ENCODE measurements around the gene RERG.
"Not testable (repeated sequence)": the region's sequence is repeated elsewhere in the genome, so short reads cannot be mapped to it uniquely, and the experiment has no call there.

The RERG gene

GRCh38 chr12:15227004-15227679 is 5.9 kb upstream of the RERG start:
- peak; percentile 65 for DNase-seq
- H3K27ac ChIP-seq: no peak overlapping the region
- H3K36me3 ChIP-seq (replicated peaks): no peaks in the 10 kb centered on the region
- in situ Hi-C loops (cut with HindIII; ENCODE audit: low pct_ligation_motif_present, low sequenced_read_pairs): no loop called here
- H3K27me3 ChIP-seq (replicated peaks): peaks cover 2% of the 10 kb centered on the region
- peak; percentile 89 for TF ChIP-seq CTCF (IDR thresholded peaks at IDR 0.05; ENCODE audit: low read depth, low read length, missing control alignments)
- no peak overlapping the region for H3K4me3 ChIP-seq (ENCODE audit: low read depth, low read length)

GRCh38 chr12:15225863-15226218 is 4.6 kb upstream of the RERG start:
- H3K27ac ChIP-seq; H3K27me3 ChIP-seq (replicated peaks); in situ Hi-C loops (cut with HindIII; ENCODE audit: low pct_ligation_motif_present, low sequenced_read_pairs); H3K36me3 ChIP-seq (replicated peaks); H3K4me3 ChIP-seq (ENCODE audit: low read depth, low read length): not testable (repeated sequence)
- DNase-seq: peak; percentile 7

- DNase-seq: no peak
- TF ChIP-seq CTCF (IDR thresholded peaks at IDR 0.05; ENCODE audit: low read depth, low read length, missing control alignments): no peak
- Histone ChIP-seq H3K36me3 (replicated peaks) (no peaks in the 10 kb centered on the region), H3K27ac (no peak overlapping the region), H3K4me3 (ENCODE audit: low read depth, low read length) (no peak overlapping the region), H3K27me3 (replicated peaks) (no peaks in the 10 kb centered on the region)
- in situ Hi-C loops (cut with HindIII; ENCODE audit: low pct_ligation_motif_present, low sequenced_read_pairs): no loop called here
Observed at GRCh38 chr12:15225136-15225862, 4.1 kb upstream of the RERG start.

GRCh38 chr12:15222219-15222618 is 1.0 kb upstream of the RERG start:
- in situ Hi-C loops (cut with HindIII; ENCODE audit: low pct_ligation_motif_present, low sequenced_read_pairs): no loop called here
- no peak overlapping the region for H3K27ac ChIP-seq
- no peaks in the 10 kb centered on the region for H3K27me3 ChIP-seq (replicated peaks)
- DNase-seq: no peak
- no peak for TF ChIP-seq CTCF (IDR thresholded peaks at IDR 0.05; ENCODE audit: low read depth, low read length, missing control alignments)
- no peak overlapping the region for H3K4me3 ChIP-seq (ENCODE audit: low read depth, low read length)
- H3K36me3 ChIP-seq (replicated peaks): no peaks in the 10 kb centered on the region

- Histone ChIP-seq H3K27me3 (replicated peaks) (no peaks in the 10 kb centered on the region), H3K36me3 (replicated peaks) (no peaks in the 10 kb centered on the region), H3K4me3 (ENCODE audit: low read depth, low read length) (no peak overlapping the region), H3K27ac (no peak overlapping the region)
- DNase-seq: no peak
- in situ Hi-C loops (cut with HindIII; ENCODE audit: low pct_ligation_motif_present, low sequenced_read_pairs): no loop called here
- TF ChIP-seq CTCF (IDR thresholded peaks at IDR 0.05; ENCODE audit: low read depth, low read length, missing control alignments): no peak
Observed at GRCh38 chr12:15220451-15220850, 766 bp downstream of the RERG start.

- in situ Hi-C loops (cut with HindIII; ENCODE audit: low pct_ligation_motif_present, low sequenced_read_pairs): no loop called here
- no peak for TF ChIP-seq CTCF (IDR thresholded peaks at IDR 0.05; ENCODE audit: low read depth, low read length, missing control alignments)
- no peak for DNase-seq
- Histone ChIP-seq H3K27ac (no peak overlapping the region), H3K36me3 (replicated peaks) (no peaks in the 10 kb centered on the region), H3K27me3 (replicated peaks) (no peaks in the 10 kb centered on the region), H3K4me3 (ENCODE audit: low read depth, low read length) (no peak overlapping the region)
Observed at GRCh38 chr12:15218794-15219193, 2.4 kb downstream of the RERG start.

Measured in brain microvascular endothelial cell (primary cell).